Heart left ventricle (tissue), 16 donors: ENCODE results near the gene FNDC4. TPM values are rescaled to one million over a fixed set of nuclear protein-coding genes. Genes with fewer than 3 reads are reported as not detected.

Source experiments
- ATAC-seq, 4 donors: fragments of 200-7000 bp; cut with Tn5 transposase; one replicate each; pipeline ENCODE4 v1.9.1; 2020 to 2022; ENCODE audit warnings: moderate library complexity in 4 of 4, mild to moderate bottlenecking in 3 of 4, moderate number of reproducible peaks in 1 of 4
- DNase-seq, 5 donors: peaks; one replicate each; pipeline ENCODE4 v3.0.0-alpha.2; 2020
- H3K27ac ChIP-seq, 12 donors: fragments of 200-600 bp; sonication (generic) in 4 of 12; one replicate each; pipeline versions ENCODE4 v1.5.0 to v1.8.0; 2016 to 2022; ENCODE audit warnings: mild to moderate bottlenecking in 2 of 12
- H3K27me3 ChIP-seq, 9 donors: fragments of 200-600 bp; sonication (generic) in 2 of 9; one replicate each; pipeline versions ENCODE4 v1.5.1 to v1.8.0; 2016 to 2022; ENCODE audit warnings: mild to moderate bottlenecking in 3 of 9
- H3K36me3 ChIP-seq, 9 donors: fragments of 200-600 bp; sonication (generic) in 2 of 9; one replicate each; pipeline versions ENCODE4 v1.5.0 to v1.8.0; 2018 to 2022; ENCODE audit warnings: mild to moderate bottlenecking in 2 of 9
- H3K4me1 ChIP-seq, 12 donors: fragments of 200-600 bp; sonication (generic) in 4 of 12; one replicate each; pipeline versions ENCODE4 v1.5.0 to v1.8.0; 2016 to 2022; ENCODE audit warnings: mild to moderate bottlenecking in 3 of 12
- H3K4me3 ChIP-seq, 12 donors: fragments of 200-600 bp; sonication (generic) in 4 of 12; one replicate each; pipeline versions ENCODE4 v1.5.0 to v1.8.0; 2017 to 2022; ENCODE audit warnings: mild to moderate bottlenecking in 9 of 12, moderate library complexity in 4 of 12
- H3K9me3 ChIP-seq, 12 donors: fragments of 200-600 bp; sonication (generic) in 4 of 12; one replicate each; pipeline versions ENCODE4 v1.5.0 to v1.8.0; 2016 to 2022; ENCODE audit warnings: mild to moderate bottlenecking in 1 of 12
- CTCF ChIP-seq, 12 donors: fragments of 200-600 bp; sonication (generic) in 4 of 12; IDR thresholded peaks; one replicate each; pipeline versions ENCODE4 v1.5.0 to v1.8.0; 2018 to 2022; ENCODE audit warnings: antibody characterized with exemption in 12 of 12, mild to moderate bottlenecking in 5 of 12
- POLR2A ChIP-seq, 2 donors: fragments of 450-650 bp; IDR thresholded peaks; one replicate each; pipeline ENCODE4 v1.6.1; 2017; ENCODE audit warnings: antibody characterized with exemption in 2 of 2, mild to moderate bottlenecking in 2 of 2, moderate library complexity in 2 of 2
- WGBS, 4 donors: extraction: QIAGEN DNeasy Blood & Tissue Kit in 2 of 4; methylation state at CpG; one replicate each; pipeline versions ENCODE4 v1.1.5 to v1.1.7; 2013 to 2018; 5-methylcytosine and 5-hydroxymethylcytosine counted together
- intact Hi-C, 10 donors: fragments of 100-400 bp; cut with DNase I; formaldehyde crosslinking; loops; one replicate each; pipeline versions ENCODE4 v1.11.1 to v1.14.2; 2022
- polyA plus RNA-seq, 2 donors: library from polyadenylated mRNA; stranded (reverse); fragments of 200-250 nt; gene quantifications; one replicate each; pipeline ENCODE4 v1.2.3, GENCODE V29; 2013
- total RNA-seq, 9 donors: library from RNA; depleted of rRNA in 2 of 9; stranded (reverse); fragments of >200 nt in 2 of 9; fragmentation: NEBNext Ultra II Directional in 3 of 9; extraction: Animal tissue kit (Norgen Biotek cat#: 25700) in 3 of 9; gene quantifications; one replicate each; pipeline versions ENCODE4 v1.1.0 to v1.2.4, GENCODE V29; 2016 to 2023
- donor health status: ischemic (EF 13 %, LVEDD 7.1; RV severe dilation, severe dysfunction).
- donor health status: healthy with polysubstance abuse.
- donor health status: DM: no; HTN: yes; CAD: no.
- donor health status: DM: no; HTN: no; CAD: no.
- donor health status: ischemic (EF 25% LVEDD 6.9; RV normal size, moderate dysfunction).
- donor health status: ischemic (EF 25% LVEDD 5.7; RV mildly dilated, moderate dysfunction).
- donor health status: healthy.
- donor health status: DM: yes; HTN: yes; CAD: no.
- donor health status: ischemic (EF 35%, LVEDD 5.7; RV mildly dilated, moderate dysfunction).
- donor health status: nonischemic (EF 11% LVEDD 7.7; RV severe dilation, severe dysfunction).
- donor health status: DM: yes; HTN: yes; CAD: no.
- donor health status: PGD.
- donor health status: ischemic (EF 29% LVEDD 5.4; RV normal size, mild dysfunction).
- donor health status: nonischemic (EF 23%, LVEDD 6.1; RV moderate dilation, normal function).

Gene FNDC4
- total and polyA plus RNA-seq, 11 donors = 1.0 to 10.5 (median 3.1) TPM

- WGBS, 4 donors = 82 to 91% (median 89%) methylated on average over 5 of the region's 5 CpGs
- ATAC-seq = no peak
- no peaks in the 10 kb centered on the region for H3K27me3 ChIP-seq
- no peaks in the 10 kb centered on the region for H3K9me3 ChIP-seq
- no peak for TF ChIP-seq POLR2A (IDR thresholded peaks at IDR 0.05)
- TF ChIP-seq CTCF (IDR thresholded peaks at IDR 0.05) = no peak
- intact Hi-C loops = loop anchor here in 1 of 10 donors (10.0 kb wide), 1 partner anchor 183 kb away; no protein-coding TSS in a partner anchor
- no peaks in the 10 kb centered on the region for H3K4me1 ChIP-seq
- no peak overlapping the region for H3K4me3 ChIP-seq
- DNase-seq = no peak
- H3K36me3 ChIP-seq = peaks cover 0 to 81% (median 52%) of the 10 kb centered on the region in 9 donors
- no peak overlapping the region for H3K27ac ChIP-seq
Measured at GRCh38 chr2:27471961-27472360, 23.0 kb downstream of the FNDC4 start.

- no peak overlapping the region for H3K27ac ChIP-seq
- ATAC-seq = no peak
- H3K36me3 ChIP-seq = peaks cover 0 to 57% (median 28%) of the 10 kb centered on the region in 9 donors
- TF ChIP-seq CTCF (IDR thresholded peaks at IDR 0.05) (no peak), POLR2A (IDR thresholded peaks at IDR 0.05) (no peak)
- H3K27me3 ChIP-seq = no peaks in the 10 kb centered on the region
- H3K4me1 ChIP-seq = no peaks in the 10 kb centered on the region
- DNase-seq = no peak
- WGBS, 4 donors = 94 to 98% (median 96%) methylated on average over 7 of the region's 7 CpGs
- intact Hi-C loops = no loop called here
- no peak overlapping the region for H3K4me3 ChIP-seq
- no peaks in the 10 kb centered on the region for H3K9me3 ChIP-seq
Measured at GRCh38 chr2:27464443-27464842, 30.6 kb downstream of the FNDC4 start.

GRCh38 chr2:27461118-27461517 is 33.9 kb downstream of the FNDC4 start:
- Histone ChIP-seq H3K9me3 (no peaks in the 10 kb centered on the region), H3K27me3 (no peaks in the 10 kb centered on the region), H3K27ac (no peak overlapping the region), H3K36me3 (peaks cover 0 to 85% (median 56%) of the 10 kb centered on the region in 9 donors), H3K4me1 (no peaks in the 10 kb centered on the region), H3K4me3 (no peak overlapping the region)
- intact Hi-C loops = no loop called here
- WGBS, 4 donors = 64 to 72% (median 68%) methylated on average over 7 to 8 of the region's 8 CpGs
- TF ChIP-seq POLR2A (IDR thresholded peaks at IDR 0.05) (no peak), CTCF (IDR thresholded peaks at IDR 0.05) (no peak)
- ATAC-seq = peak in 3 of 4 donors; percentile 63 to 74 (median 72)
- DNase-seq = peak in 3 of 5 donors; percentile 41 to 64 (median 47)

GRCh38 chr2:27453968-27454367 is 41.0 kb downstream of the FNDC4 start:
- TF ChIP-seq CTCF (IDR thresholded peaks at IDR 0.05) = no peak
- no peak for TF ChIP-seq POLR2A (IDR thresholded peaks at IDR 0.05)
- no peak for DNase-seq
- no peak for ATAC-seq
- H3K4me3 ChIP-seq = no peak overlapping the region
- H3K27ac ChIP-seq = no peak overlapping the region
- no peaks in the 10 kb centered on the region for H3K27me3 ChIP-seq
- H3K36me3 ChIP-seq = peaks cover 0 to 100% (median 85%) of the 10 kb centered on the region in 9 donors
- intact Hi-C loops = no loop called here
- WGBS, 4 donors = 89 to 92% (median 90%) methylated on average over 7 of the region's 7 CpGs
- H3K4me1 ChIP-seq = no peaks in the 10 kb centered on the region
- H3K9me3 ChIP-seq = no peaks in the 10 kb centered on the region
